T-cell (primary cell): ENCODE data around the gene NAGK. TPM values are rescaled to one million over a fixed set of nuclear protein-coding genes. Genes with fewer than 3 reads are reported as not detected.
"Not testable (repeated sequence)": the region's sequence is repeated elsewhere in the genome, so short reads cannot be mapped to it uniquely, and the experiment has no call there.

Source experiments
- ATAC-seq, 4 experiments: fragments of 200-7000 bp in 3 of 4; fragments of 150-1000 bp in 1 of 4; cut with Tn5 transposase; replicated peaks in 1 of 4; 1 replicate in 3 of 4; 2 replicates in 1 of 4; pipeline ENCODE4 v1.10.0; 2021; ENCODE audit warnings: moderate library complexity in 3 of 4, mild to moderate bottlenecking in 2 of 4, moderate number of reproducible peaks in 1 of 4
- CTCF ChIA-PET, 2 donors: fragments of 300-600 bp; sonication (Branson Sonifier 250); formaldehyde crosslinking; loops; one replicate each; lab custom pipeline; 2022; ENCODE audit warnings: antibody characterized with exemption in 2 of 2; lab: Charles Lee
- POLR2A ChIA-PET, 2 donors: fragments of 300-600 bp; sonication (Branson Sonifier 250); formaldehyde crosslinking; loops; one replicate each; lab custom pipeline; 2022; ENCODE audit warnings: antibody characterized with exemption in 2 of 2; lab: Charles Lee
- DNase-seq, 35 experiments: peaks; one replicate each; pipeline versions ENCODE4 v3.0.0 to v3.0.0-alpha.2; 2013 to 2023
- H3K27ac ChIP-seq: one replicate; pipeline ENCODE4 v1.5.1; 2013; ENCODE audit warnings: low read length
- H3K27me3 ChIP-seq, 2 experiments: replicated peaks in 1 of 2; 1 replicate in 1 of 2; 2 replicates in 1 of 2; pipeline versions ENCODE4 v1.6.1 to v1.7.0; 2013; ENCODE audit warnings: low read length in 1 of 2, mixed read lengths in 1 of 2; ENCODE audit not compliant: control insufficient read depth in 2 of 2, insufficient read depth in 2 of 2; ENCODE audit errors: extremely low read depth in 1 of 2
- H3K36me3 ChIP-seq, 2 donors: 1 replicate in 1 of 2; 2 replicates in 1 of 2; pipeline versions ENCODE4 v1.6.1 to v1.7.0; 2013; ENCODE audit warnings: low read length in 1 of 2; ENCODE audit not compliant: control insufficient read depth in 2 of 2, insufficient read depth in 1 of 2; ENCODE audit errors: extremely low read depth in 1 of 2
- H3K4me1 ChIP-seq, 2 experiments: 1 replicate in 1 of 2; 2 replicates in 1 of 2; pipeline versions ENCODE4 v1.6.1 to v1.7.0; 2013; ENCODE audit warnings: low read length in 2 of 2, mixed read lengths in 1 of 2; ENCODE audit not compliant: insufficient read depth in 2 of 2, control insufficient read depth in 1 of 2; ENCODE audit errors: extremely low read depth in 1 of 2
- H3K4me3 ChIP-seq, 2 donors: 1 replicate in 1 of 2; 2 replicates in 1 of 2; pipeline versions ENCODE4 v1.5.1 to v1.7.0; 2013; ENCODE audit warnings: mild to moderate bottlenecking in 2 of 2, low read length in 1 of 2, moderate library complexity in 1 of 2; ENCODE audit not compliant: control insufficient read depth in 1 of 2; ENCODE audit errors: extremely low read depth in 1 of 2
- H3K9me3 ChIP-seq: 2 replicates; pipeline ENCODE4 v1.7.0; 2013
- H3K27ac Mint-ChIP-seq, 2 donors: one replicate each; pipeline ENCODE4 v1.8.0; 2020 to 2021; ENCODE audit warnings: mild to moderate bottlenecking in 2 of 2, mixed read lengths in 2 of 2
- H3K27me3 Mint-ChIP-seq, 2 donors: one replicate each; pipeline ENCODE4 v1.8.0; 2021 to 2022; ENCODE audit warnings: mixed read lengths in 2 of 2
- H3K36me3 Mint-ChIP-seq: one replicate; pipeline ENCODE4 v1.8.0; 2021; ENCODE audit warnings: mixed read lengths
- H3K4me1 Mint-ChIP-seq, 3 donors: one replicate each; pipeline ENCODE4 v1.8.0; 2020 to 2022; ENCODE audit warnings: mixed read lengths in 3 of 3, mild to moderate bottlenecking in 1 of 3
- H3K4me3 Mint-ChIP-seq, 3 donors: one replicate each; pipeline ENCODE4 v1.8.0; 2020 to 2022; ENCODE audit warnings: mild to moderate bottlenecking in 3 of 3, mixed read lengths in 3 of 3, moderate library complexity in 3 of 3
- H3K9me3 Mint-ChIP-seq, 3 donors: one replicate each; pipeline ENCODE4 v1.8.0; 2020 to 2022; ENCODE audit warnings: mixed read lengths in 3 of 3
- WGBS: methylation state at CpG from one replicate; pipeline ENCODE4 v1.1.5; 2013; ENCODE audit warnings: missing lambda C conversion rate; ENCODE audit not compliant: insufficient coverage; 5-methylcytosine and 5-hydroxymethylcytosine counted together
- total RNA-seq, 35 experiments: library from RNA in 6 of 35; stranded (reverse) in 6 of 35; fragments of 120-200 nt in 1 of 35; gene quantifications; one replicate each; pipeline versions ENCODE4 v1.2.1 to v1.2.4 and lab custom pipeline; 2013 to 2026

The NAGK gene
- total RNA-seq, 5 donors from 2014 or later (not counting 1 experiment from before 2014, with no cell fraction given): 89.8 to 124 (median 111) TPM

DNA sequence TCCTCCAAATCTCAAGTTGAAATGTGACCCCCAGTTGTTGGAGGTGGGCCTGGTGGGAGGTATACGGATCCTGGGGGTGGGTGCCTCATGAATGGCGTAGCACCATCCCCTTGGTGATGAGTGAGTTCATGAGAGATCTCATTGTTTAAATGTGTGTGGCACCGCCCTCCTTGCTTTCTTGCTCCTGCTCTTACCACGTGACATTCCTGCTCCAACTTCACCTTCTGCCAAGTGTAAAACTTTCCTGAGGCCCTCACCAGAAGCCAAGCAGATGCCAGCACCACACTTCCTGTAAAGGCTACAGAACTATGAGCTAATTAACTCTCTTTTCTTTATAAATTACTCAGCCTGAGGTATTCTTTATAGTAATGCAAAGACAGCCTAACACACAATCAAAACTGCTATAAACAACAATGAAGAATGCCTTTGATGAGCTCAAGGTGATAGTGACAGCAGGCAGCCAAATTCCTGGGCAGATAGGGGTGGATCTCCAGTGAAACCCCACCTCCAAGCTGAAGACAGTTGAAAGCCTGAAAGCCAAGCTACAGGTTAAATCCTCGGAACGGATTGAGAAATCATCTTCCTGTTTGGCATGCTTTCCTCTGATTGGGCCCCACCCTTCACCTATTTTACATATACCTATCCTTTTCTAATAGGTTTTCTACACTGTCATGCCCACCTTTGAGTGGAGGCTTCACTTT is 34.7 kb downstream of the NAGK start:
- Histone ChIP-seq H3K27me3 (no peaks in the 10 kb centered on the region), H3K4me3 (no peak overlapping the region), H3K36me3 (no peaks in the 10 kb centered on the region), H3K4me1 (no peaks in the 10 kb centered on the region), H3K27ac (no peak overlapping the region), H3K9me3 (no peaks in the 10 kb centered on the region)
- H3K27me3 Mint-ChIP-seq: peaks cover 0 to 4% of the 10 kb centered on the region in 2 donors
- ChIA-PET CTCF (no interaction called here), POLR2A (interaction anchor here in 1 of 2 donors (0.6 kb wide), 1 partner anchor 1937 kb away, joined by 3 read pairs; no protein-coding TSS in a partner anchor)
- DNase-seq: no peak
- no peak overlapping the region for H3K27ac Mint-ChIP-seq
- WGBS: 60% methylated on average over 2 of the region's 6 CpGs
- no peaks in the 10 kb centered on the region for H3K36me3 Mint-ChIP-seq
- H3K4me1 Mint-ChIP-seq: peaks cover 0 to 6% (median 2%) of the 10 kb centered on the region in 3 donors
- peaks cover 0 to 4% (median 3%) of the 10 kb centered on the region in 3 donors for H3K9me3 Mint-ChIP-seq
- no peak for ATAC-seq
- no peak overlapping the region for H3K4me3 Mint-ChIP-seq

DNA sequence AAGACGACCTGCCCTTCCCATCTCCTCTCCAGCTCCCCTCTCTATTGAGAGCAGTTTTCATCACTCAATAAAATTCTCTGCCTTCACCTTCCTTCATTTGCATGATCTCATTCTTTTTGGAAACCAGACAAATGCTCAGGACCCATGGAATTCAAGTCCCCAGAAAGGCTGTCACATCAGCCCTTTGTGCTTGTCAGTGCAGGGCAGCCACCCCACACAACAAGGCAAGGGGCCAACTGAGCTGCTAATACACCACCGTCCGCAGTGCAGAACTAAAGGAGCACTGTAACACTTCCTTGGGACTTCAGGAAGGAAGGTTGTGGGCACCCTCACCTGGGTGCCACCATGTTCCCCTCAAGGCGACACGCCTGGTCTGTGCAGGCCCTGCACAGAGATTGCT is 35.4 kb downstream of the NAGK start:
- no peak overlapping the region for H3K4me3 Mint-ChIP-seq
- no peak overlapping the region for H3K27ac Mint-ChIP-seq
- peaks cover 0 to 4% (median 3%) of the 10 kb centered on the region in 3 donors for H3K9me3 Mint-ChIP-seq
- no peaks in the 10 kb centered on the region for H3K9me3 ChIP-seq
- H3K4me3 ChIP-seq: no peak overlapping the region
- CTCF ChIA-PET: interaction anchor here in 1 of 2 donors (0.6 kb wide), 1 partner anchor 415 kb away, joined by 3 read pairs; no protein-coding TSS in a partner anchor
- POLR2A ChIA-PET: interaction anchor here in 1 of 2 donors (0.6 kb wide), 1 partner anchor 1936 kb away, joined by 3 read pairs; no protein-coding TSS in a partner anchor
- H3K4me1 ChIP-seq: no peaks in the 10 kb centered on the region
- H3K4me1 Mint-ChIP-seq: peaks cover 0 to 6% (median 2%) of the 10 kb centered on the region in 3 donors
- no peaks in the 10 kb centered on the region for H3K27me3 ChIP-seq
- H3K27ac ChIP-seq: no peak overlapping the region
- H3K36me3 Mint-ChIP-seq: peaks cover under 1% of the 10 kb centered on the region
- no peaks in the 10 kb centered on the region for H3K36me3 ChIP-seq
- peaks cover 0 to 4% of the 10 kb centered on the region in 2 donors for H3K27me3 Mint-ChIP-seq
- DNase-seq (no peak), ATAC-seq (no peak)
- WGBS: 100% methylated on average over 4 of the region's 5 CpGs

DNA sequence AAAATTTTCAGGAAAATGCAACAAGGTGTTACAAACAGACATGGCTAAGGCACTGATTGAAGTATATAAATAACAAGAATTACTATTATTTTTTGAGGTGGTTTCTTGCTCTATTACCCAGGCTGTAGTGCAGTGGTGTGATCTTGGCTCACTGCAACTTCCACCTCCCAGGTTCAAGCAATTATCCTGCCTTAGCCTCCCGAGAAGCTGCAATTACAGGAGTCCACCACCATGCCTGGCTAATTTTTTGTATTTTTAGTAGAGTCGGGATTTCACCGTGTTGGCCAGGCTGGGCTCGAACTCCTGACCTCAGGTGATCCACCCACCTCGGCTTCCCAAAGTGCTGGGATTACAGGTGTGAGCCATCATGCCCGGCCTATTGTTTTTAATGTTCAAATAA is 38.0 kb downstream of the NAGK start:
- H3K36me3 ChIP-seq, H3K4me3 Mint-ChIP-seq, H3K9me3 Mint-ChIP-seq, POLR2A ChIA-PET, DNase-seq, H3K9me3 ChIP-seq, H3K4me1 ChIP-seq, H3K4me3 ChIP-seq, CTCF ChIA-PET, H3K4me1 Mint-ChIP-seq, H3K27me3 Mint-ChIP-seq, ATAC-seq, H3K27ac Mint-ChIP-seq, H3K27ac ChIP-seq, H3K36me3 Mint-ChIP-seq, H3K27me3 ChIP-seq: not testable (repeated sequence)
- 94% methylated on average over 3 of the region's 6 CpGs for WGBS

DNA sequence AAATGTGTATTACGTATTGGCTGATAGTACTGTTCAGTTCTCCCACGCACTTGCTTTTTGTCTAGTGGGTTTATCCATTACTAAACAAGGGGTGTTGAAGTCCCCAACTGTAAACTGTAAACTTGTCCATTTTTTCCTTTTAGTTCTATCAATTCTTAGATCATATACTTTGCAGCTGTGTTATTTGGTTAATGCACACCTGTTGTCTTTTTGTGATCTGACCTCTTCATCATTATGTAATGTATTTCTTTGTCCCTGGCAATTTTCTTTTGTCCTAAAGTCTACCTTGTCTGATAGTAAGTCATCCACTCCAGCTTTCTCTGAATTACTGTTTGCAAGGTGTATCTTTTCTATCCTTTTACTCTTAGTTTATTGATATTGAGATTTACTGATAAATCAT is 39.6 kb downstream of the NAGK start:
- Mint-ChIP-seq H3K4me3 (no peak overlapping the region), H3K27ac (no peak overlapping the region), H3K4me1 (peaks cover 0 to 2% (median 0%) of the 10 kb centered on the region in 3 donors), H3K36me3 (peaks cover 14% of the 10 kb centered on the region), H3K9me3 (peaks cover 0 to 4% (median 3%) of the 10 kb centered on the region in 3 donors), H3K27me3 (no peaks in the 10 kb centered on the region)
- Histone ChIP-seq H3K27me3 (no peaks in the 10 kb centered on the region), H3K4me1 (no peaks in the 10 kb centered on the region), H3K27ac (no peak overlapping the region), H3K36me3 (peaks cover 0 to 4% of the 10 kb centered on the region in 2 donors), H3K9me3 (no peaks in the 10 kb centered on the region), H3K4me3 (no peak overlapping the region)
- ChIA-PET CTCF (no interaction called here), POLR2A (no interaction called here)
- no peak for DNase-seq
- no peak for ATAC-seq
- no CpG with 5 or more reads among the region's 2 CpGs for WGBS

DNA sequence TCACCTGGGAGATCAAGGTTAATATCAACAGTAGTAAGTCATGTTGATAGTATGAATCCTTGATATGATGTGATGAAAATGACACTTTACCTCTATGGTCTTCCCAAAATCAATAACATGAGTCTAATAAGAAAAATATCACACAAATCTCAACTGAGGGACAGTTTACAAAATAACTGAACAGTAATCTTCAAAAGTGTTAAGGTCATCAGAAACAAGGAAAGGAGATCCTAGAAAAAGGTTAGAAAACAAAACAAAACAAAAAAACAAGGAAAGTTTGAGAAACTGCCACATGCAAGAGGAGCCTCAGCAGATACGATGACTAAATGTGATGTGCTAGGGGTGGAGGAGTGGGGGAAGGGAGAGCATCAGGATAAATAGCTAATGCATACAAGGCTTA is 45.4 kb downstream of the NAGK start:
- Mint-ChIP-seq H3K4me1 (peaks cover 0 to 2% (median 0%) of the 10 kb centered on the region in 3 donors), H3K4me3 (no peak overlapping the region), H3K36me3 (peaks cover 39% of the 10 kb centered on the region), H3K9me3 (no peaks in the 10 kb centered on the region), H3K27ac (no peak overlapping the region), H3K27me3 (no peaks in the 10 kb centered on the region)
- WGBS: 83% methylated on average over 1 of the region's 1 CpG
- ATAC-seq (no peak), DNase-seq (no peak)
- ChIA-PET CTCF (no interaction called here), POLR2A (no interaction called here)
- Histone ChIP-seq H3K27me3 (no peaks in the 10 kb centered on the region), H3K4me1 (no peaks in the 10 kb centered on the region), H3K4me3 (no peak overlapping the region), H3K9me3 (no peaks in the 10 kb centered on the region), H3K27ac (no peak overlapping the region), H3K36me3 (peaks cover 0 to 21% of the 10 kb centered on the region in 2 donors)

DNA sequence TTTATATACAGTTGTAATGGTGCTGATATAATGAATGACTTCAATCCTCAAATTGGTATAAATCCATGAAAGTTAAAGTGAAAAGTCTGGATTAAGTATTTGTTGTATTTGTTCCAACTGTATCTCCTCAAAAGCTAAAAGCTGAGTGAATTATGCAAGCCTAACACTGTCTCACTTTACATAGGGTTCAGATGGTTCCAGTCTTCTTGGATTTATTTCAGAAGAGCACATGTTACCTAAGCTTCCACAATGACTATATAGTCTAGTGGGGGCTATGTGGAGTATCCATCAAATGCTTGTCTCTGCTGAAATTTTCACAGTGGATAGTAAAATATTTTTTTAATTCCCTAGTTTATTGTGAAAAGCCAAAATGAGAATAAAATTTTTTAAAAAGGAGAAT is 48.6 kb downstream of the NAGK start:
- Mint-ChIP-seq H3K27ac (no peak overlapping the region), H3K4me1 (no peaks in the 10 kb centered on the region), H3K27me3 (no peaks in the 10 kb centered on the region), H3K9me3 (no peaks in the 10 kb centered on the region), H3K36me3 (peaks cover 46% of the 10 kb centered on the region), H3K4me3 (no peak overlapping the region)
- no peak for ATAC-seq
- no peaks in the 10 kb centered on the region for H3K27me3 ChIP-seq
- H3K9me3 ChIP-seq: no peaks in the 10 kb centered on the region
- peaks cover 3 to 29% of the 10 kb centered on the region in 2 donors for H3K36me3 ChIP-seq
- H3K4me1 ChIP-seq: no peaks in the 10 kb centered on the region
- ChIA-PET POLR2A (no interaction called here), CTCF (no interaction called here)
- H3K4me3 ChIP-seq: no peak overlapping the region
- no peak for DNase-seq
- H3K27ac ChIP-seq: no peak overlapping the region
